Endodermal cell (in vitro differentiated cells): Measurements from ENCODE around the gene MYH9. TPM values are rescaled to one million over a fixed set of nuclear protein-coding genes. Genes with fewer than 3 reads are reported as not detected.

Source experiments
- DNase-seq: peaks from one replicate; pipeline ENCODE4 v3.0.0-alpha.2; 2017
- H3K27ac ChIP-seq: 2 replicates; pipeline ENCODE4 v1.5.1; 2013; ENCODE audit warnings: mild to moderate bottlenecking, low read depth, low read length, moderate library complexity
- H3K27me3 ChIP-seq: 2 replicates; pipeline ENCODE4 v1.6.1; 2013; ENCODE audit warnings: mild to moderate bottlenecking, low read length, moderate library complexity; ENCODE audit not compliant: insufficient read depth, control insufficient read depth, poor library complexity, severe bottlenecking
- H3K36me3 ChIP-seq: 2 replicates; pipeline ENCODE4 v1.7.0; 2013; ENCODE audit warnings: mild to moderate bottlenecking, low read length, moderate library complexity; ENCODE audit not compliant: control insufficient read depth, insufficient read depth
- H3K4me1 ChIP-seq: one replicate; pipeline ENCODE4 v1.7.0; 2013; ENCODE audit warnings: low read length; ENCODE audit not compliant: control insufficient read depth, insufficient read depth
- H3K4me3 ChIP-seq: 2 replicates; pipeline ENCODE4 v1.5.1; 2013; ENCODE audit warnings: mild to moderate bottlenecking, low read length, moderate library complexity
- H3K9ac ChIP-seq: 2 replicates; pipeline ENCODE4 v1.6.1; 2013; ENCODE audit warnings: mild to moderate bottlenecking, low read length, moderate library complexity; ENCODE audit not compliant: poor library complexity, severe bottlenecking; ENCODE audit errors: extremely low read depth
- H3K9me3 ChIP-seq: 2 replicates; pipeline ENCODE4 v1.6.1; 2013; ENCODE audit warnings: mild to moderate bottlenecking, low read length, moderate library complexity; ENCODE audit not compliant: control insufficient read depth
- H3K27ac Mint-ChIP-seq: 2 replicates; pipeline ENCODE4 v1.8.0; 2020; ENCODE audit warnings: mixed read lengths
- H3K27me3 Mint-ChIP-seq: 2 replicates; pipeline ENCODE4 v1.8.0; 2021; ENCODE audit warnings: mild to moderate bottlenecking, mixed read lengths; ENCODE audit not compliant: insufficient read depth
- H3K36me3 Mint-ChIP-seq: 2 replicates; pipeline ENCODE4 v1.8.0; 2020; ENCODE audit warnings: low read depth, mixed read lengths
- H3K4me1 Mint-ChIP-seq: 2 replicates; pipeline ENCODE4 v1.8.0; 2020; ENCODE audit warnings: mixed read lengths
- H3K4me3 Mint-ChIP-seq: 2 replicates; pipeline ENCODE4 v1.8.0; 2020; ENCODE audit warnings: mild to moderate bottlenecking, moderate library complexity, mixed read lengths
- H3K9me3 Mint-ChIP-seq: 2 replicates; pipeline ENCODE4 v1.8.0; 2020; ENCODE audit warnings: mild to moderate bottlenecking, mixed read lengths
- WGBS, 2 experiments: methylation state at CpG; one replicate each; pipeline versions ENCODE4 v1.1.5 to v1.1.7; 2013; ENCODE audit warnings: missing lambda C conversion rate in 2 of 2, mixed read lengths in 1 of 2; ENCODE audit not compliant: insufficient coverage in 1 of 2, insufficient read length in 1 of 2; 5-methylcytosine and 5-hydroxymethylcytosine counted together
- total RNA-seq, 2 donors: library from RNA; stranded (reverse); fragmentation: NEBNext Ultra II Directional in 1 of 2; extraction: Animal tissue kit (Norgen Biotek cat#: 25700) in 1 of 2; gene quantifications; 2 replicates in 1 of 2; 3 replicates in 1 of 2; pipeline ENCODE4 v1.2.1, GENCODE V29; 2021
- TF ChIP-seq, protein P1 (sequence below): fragments of 200-600 bp; sonication (generic); conservative IDR thresholded peaks from 2 replicates; pipeline ENCODE4 v1.5.0; 2021; ENCODE audit warnings: antibody characterized with exemption, mild to moderate bottlenecking

Gene MYH9
- total RNA-seq, 2 donors from 2014 or later = 270 to 288 TPM

DNA sequence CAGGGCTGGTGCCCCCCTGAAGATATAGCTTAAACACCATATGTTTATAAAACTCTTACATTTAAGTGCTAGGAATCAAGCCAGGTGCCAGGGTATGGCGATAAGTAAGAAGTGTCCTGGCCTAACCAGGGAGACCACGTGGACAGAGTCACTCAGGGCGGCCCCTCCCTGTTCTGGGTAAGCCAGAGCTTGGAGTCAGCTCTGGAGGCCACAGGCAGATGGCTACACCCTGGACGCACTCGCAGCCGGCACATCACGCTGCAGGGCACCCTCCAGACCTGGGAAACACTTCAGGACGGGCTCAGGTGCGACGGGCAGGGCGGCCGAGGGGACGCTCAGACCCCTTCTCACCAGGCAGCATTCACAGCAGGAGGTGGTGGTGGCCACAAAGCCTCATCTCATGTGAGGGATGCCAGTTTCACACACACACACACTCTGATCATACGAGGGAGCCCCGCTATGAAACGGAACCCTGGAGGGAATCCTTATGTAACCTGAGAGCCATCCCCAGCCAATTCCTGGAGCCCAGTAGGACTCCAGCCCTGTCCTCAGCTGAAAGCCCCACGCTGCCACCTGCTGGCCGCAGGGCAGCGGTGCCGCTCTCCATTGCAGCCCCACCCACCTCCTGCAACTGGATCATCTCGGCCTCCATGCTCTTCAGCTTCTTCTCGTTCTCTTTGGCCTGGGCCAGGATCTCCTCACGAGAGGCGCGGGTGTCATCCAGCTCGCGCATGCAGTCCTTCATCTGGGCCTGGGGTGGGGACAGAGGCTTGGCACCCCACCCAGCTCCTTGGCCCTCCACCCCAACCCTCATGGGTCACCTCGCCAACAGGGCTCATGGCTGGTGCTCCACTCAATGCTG, 101.4 kb downstream of the MYH9 start:
- DNase-seq = peak; percentile 97
- no peaks in the 10 kb centered on the region for H3K9me3 ChIP-seq
- WGBS, 2 experiments = 69 to 77% methylated on average over 9 to 28 of the region's 28 CpGs
- Mint-ChIP-seq H3K36me3 (peaks cover 85% of the 10 kb centered on the region), H3K4me1 (no peaks in the 10 kb centered on the region), H3K27ac (no peak overlapping the region), H3K9me3 (peaks cover 10% of the 10 kb centered on the region), H3K27me3 (no peaks in the 10 kb centered on the region), H3K4me3 (no peak overlapping the region)
- TF ChIP-seq, protein P1, sequence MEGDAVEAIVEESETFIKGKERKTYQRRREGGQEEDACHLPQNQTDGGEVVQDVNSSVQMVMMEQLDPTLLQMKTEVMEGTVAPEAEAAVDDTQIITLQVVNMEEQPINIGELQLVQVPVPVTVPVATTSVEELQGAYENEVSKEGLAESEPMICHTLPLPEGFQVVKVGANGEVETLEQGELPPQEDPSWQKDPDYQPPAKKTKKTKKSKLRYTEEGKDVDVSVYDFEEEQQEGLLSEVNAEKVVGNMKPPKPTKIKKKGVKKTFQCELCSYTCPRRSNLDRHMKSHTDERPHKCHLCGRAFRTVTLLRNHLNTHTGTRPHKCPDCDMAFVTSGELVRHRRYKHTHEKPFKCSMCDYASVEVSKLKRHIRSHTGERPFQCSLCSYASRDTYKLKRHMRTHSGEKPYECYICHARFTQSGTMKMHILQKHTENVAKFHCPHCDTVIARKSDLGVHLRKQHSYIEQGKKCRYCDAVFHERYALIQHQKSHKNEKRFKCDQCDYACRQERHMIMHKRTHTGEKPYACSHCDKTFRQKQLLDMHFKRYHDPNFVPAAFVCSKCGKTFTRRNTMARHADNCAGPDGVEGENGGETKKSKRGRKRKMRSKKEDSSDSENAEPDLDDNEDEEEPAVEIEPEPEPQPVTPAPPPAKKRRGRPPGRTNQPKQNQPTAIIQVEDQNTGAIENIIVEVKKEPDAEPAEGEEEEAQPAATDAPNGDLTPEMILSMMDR = peak; percentile 97
- H3K27me3 ChIP-seq = no peaks in the 10 kb centered on the region
- H3K27ac ChIP-seq = no peak overlapping the region
- no peaks in the 10 kb centered on the region for H3K4me1 ChIP-seq
- H3K4me3 ChIP-seq = no peak overlapping the region
- no peak overlapping the region for H3K9ac ChIP-seq
- H3K36me3 ChIP-seq = peaks cover 81% of the 10 kb centered on the region

DNA sequence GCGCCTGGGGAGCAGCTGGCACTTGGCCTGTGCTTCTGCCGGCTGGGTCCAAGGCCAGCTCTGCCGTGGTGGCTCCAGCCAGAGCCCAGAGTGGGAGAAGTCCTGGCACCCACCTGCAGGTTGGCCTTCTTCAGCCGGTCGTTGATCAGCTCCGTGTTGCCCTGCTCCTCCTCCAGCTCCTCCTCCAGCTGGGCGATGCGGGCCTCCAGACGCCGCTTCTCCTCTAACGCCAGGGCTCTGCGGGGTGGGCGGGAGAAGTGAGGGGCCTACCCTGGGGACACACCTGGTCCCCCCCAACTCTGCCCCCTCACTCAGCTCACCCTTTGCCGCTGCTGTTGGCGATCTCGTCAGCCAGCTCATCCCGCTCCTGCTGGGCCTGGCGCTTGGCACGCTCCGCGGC, 102.2 kb downstream of the MYH9 start:
- Histone ChIP-seq H3K4me3 (no peak overlapping the region), H3K9me3 (no peaks in the 10 kb centered on the region), H3K9ac (no peak overlapping the region), H3K36me3 (peaks cover 86% of the 10 kb centered on the region), H3K4me1 (no peaks in the 10 kb centered on the region), H3K27me3 (no peaks in the 10 kb centered on the region), H3K27ac (no peak overlapping the region)
- no peaks in the 10 kb centered on the region for H3K4me1 Mint-ChIP-seq
- 93 to 97% methylated on average over 13 to 21 of the region's 21 CpGs for WGBS, 2 experiments
- H3K4me3 Mint-ChIP-seq = no peak overlapping the region
- H3K36me3 Mint-ChIP-seq = peaks cover 86% of the 10 kb centered on the region
- DNase-seq = no peak
- no peak overlapping the region for H3K27ac Mint-ChIP-seq
- no peaks in the 10 kb centered on the region for H3K27me3 Mint-ChIP-seq
- TF ChIP-seq, protein P1 = no peak
- H3K9me3 Mint-ChIP-seq = peaks cover 7% of the 10 kb centered on the region

DNA sequence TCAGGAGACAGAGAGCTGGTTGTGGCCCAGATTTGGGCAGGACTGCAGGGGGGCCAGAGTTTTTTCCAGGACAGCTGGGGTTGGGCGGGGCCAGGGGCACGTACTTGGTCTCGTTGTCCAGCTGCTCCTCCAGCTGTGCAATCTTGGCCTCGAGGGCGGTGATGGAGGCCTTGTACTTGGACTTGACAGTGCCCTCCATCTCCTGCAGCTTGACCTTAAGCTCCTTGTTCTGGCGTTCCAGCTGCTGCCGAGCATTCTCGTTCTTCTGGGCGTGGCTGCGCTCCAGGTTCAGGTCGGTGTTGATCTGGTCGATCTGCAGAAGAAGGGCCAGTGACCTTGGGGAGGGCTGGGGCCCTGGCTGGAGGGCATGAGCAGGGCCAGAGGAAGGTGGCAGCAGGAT, 102.8 kb downstream of the MYH9 start:
- H3K36me3 Mint-ChIP-seq = peaks cover 86% of the 10 kb centered on the region
- peaks cover 7% of the 10 kb centered on the region for H3K9me3 Mint-ChIP-seq
- H3K9me3 ChIP-seq = no peaks in the 10 kb centered on the region
- peaks cover 90% of the 10 kb centered on the region for H3K36me3 ChIP-seq
- TF ChIP-seq, protein P1 = no peak
- no peaks in the 10 kb centered on the region for H3K27me3 Mint-ChIP-seq
- no peak overlapping the region for H3K9ac ChIP-seq
- 96 to 98% methylated on average over 11 to 12 of the region's 12 CpGs for WGBS, 2 experiments
- no peak for DNase-seq
- no peaks in the 10 kb centered on the region for H3K4me1 Mint-ChIP-seq
- H3K27ac Mint-ChIP-seq = no peak overlapping the region
- no peak overlapping the region for H3K4me3 Mint-ChIP-seq
- no peaks in the 10 kb centered on the region for H3K27me3 ChIP-seq
- no peak overlapping the region for H3K27ac ChIP-seq
- no peaks in the 10 kb centered on the region for H3K4me1 ChIP-seq
- H3K4me3 ChIP-seq = no peak overlapping the region
